GM21390 (cell line): ENCODE results near the gene SPTBN1.

Experiments
- ATAC-seq: cut with Tn5 transposase; IDR thresholded peaks from one replicate; pipeline ENCODE4 v1.9.1; 2021; ENCODE audit not compliant: unreplicated experiment

The SPTBN1 gene

DNA sequence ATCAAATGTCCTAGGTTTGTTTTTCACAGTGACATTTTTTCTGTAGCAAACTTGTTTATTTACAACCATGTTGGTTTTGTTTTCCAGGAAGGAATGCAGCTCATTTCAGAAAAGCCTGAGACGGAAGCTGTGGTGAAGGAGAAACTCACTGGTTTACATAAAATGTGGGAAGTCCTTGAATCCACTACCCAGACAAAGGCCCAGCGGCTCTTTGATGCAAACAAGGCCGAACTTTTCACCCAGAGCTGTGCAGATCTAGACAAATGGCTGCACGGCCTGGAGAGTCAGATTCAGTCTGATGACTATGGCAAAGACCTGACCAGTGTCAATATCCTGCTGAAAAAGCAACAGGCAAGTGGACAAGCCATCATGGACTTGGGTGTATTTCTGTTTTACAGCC, 188.1 kb downstream of the SPTBN1 start:
- ATAC-seq, result no peak

DNA sequence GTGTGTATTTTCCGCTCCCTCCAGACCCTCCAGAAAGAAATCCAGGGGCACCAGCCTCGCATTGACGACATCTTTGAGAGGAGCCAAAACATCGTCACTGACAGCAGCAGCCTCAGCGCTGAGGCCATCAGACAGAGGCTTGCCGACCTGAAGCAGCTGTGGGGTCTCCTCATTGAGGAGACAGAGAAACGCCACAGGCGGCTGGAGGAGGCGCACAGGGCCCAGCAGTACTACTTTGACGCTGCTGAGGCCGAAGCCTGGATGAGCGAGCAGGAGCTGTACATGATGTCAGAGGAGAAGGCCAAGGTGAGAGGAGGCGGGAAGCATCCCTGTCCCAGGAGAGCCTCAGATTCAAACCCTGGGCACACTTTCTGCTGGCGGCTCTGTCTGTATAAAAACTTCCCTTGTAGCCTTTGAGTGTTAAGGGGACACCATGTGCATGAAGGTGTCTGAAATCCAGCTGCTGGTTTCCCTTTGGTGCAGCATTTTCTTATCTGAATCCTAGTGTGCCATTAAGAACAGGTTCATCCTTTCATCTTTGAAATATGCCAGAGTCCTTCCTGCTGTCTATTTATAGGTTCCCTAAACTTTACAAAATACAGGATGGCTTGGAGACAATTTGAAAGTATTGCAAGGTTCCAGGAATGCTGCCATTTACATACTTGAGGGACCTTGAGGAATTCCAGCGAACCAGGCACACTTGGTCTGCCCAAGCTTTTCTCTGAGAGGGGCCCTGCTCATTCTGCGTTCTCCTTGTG, 190.2 kb downstream of the SPTBN1 start:
- ATAC-seq, result no peak

DNA sequence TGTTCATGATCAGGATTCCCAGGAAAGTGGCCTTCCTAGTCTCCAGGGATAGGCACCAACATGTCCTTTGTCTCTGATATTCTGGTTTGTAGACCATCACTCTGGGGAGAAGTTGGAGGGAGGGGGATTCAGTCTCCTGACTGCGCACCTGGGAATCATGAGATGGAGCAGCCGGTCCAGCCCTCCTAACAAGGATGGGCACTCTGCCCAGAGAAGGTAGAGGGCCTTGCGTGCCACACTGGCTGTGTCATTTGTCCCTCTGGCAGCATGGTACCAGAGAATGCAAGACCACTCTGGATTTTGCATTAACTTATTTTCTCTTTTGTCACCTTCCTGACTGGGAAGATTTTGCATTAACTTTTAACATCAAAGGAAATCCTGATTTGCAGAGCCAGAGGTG, 192.1 kb downstream of the SPTBN1 start:
- ATAC-seq, result no peak

DNA sequence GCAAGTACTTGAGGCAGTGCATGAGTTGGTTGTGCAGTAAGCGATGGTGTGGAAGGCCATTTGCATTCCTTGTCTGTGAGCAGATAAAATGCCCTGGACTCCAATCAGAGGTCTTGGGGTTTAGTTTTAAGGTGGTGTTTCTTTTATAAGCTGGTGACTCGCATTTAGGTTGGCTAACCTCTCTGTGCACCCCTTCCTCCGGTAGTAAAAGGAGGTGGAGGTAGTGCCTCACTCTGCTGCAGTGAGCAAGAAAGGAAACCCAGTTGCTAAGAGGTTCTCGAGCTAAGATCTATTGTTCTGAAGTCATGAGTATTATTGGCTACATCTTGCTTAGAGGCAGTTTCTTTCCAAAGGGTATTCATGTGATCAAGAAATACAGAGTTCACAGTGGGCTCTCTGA, 193.1 kb downstream of the SPTBN1 start:
- no peak for ATAC-seq

DNA sequence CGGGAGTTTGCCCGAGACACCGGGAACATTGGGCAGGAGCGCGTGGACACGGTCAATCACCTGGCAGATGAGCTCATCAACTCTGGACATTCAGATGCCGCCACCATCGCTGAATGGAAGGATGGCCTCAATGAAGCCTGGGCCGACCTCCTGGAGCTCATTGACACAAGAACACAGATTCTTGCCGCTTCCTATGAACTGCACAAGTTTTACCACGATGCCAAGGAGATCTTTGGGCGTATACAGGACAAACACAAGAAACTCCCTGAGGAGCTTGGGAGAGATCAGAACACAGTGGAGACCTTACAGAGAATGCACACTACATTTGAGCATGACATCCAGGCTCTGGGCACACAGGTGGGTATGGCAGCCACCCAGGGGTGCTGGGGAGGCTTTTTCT, 193.5 kb downstream of the SPTBN1 start:
- ATAC-seq, result no peak

DNA sequence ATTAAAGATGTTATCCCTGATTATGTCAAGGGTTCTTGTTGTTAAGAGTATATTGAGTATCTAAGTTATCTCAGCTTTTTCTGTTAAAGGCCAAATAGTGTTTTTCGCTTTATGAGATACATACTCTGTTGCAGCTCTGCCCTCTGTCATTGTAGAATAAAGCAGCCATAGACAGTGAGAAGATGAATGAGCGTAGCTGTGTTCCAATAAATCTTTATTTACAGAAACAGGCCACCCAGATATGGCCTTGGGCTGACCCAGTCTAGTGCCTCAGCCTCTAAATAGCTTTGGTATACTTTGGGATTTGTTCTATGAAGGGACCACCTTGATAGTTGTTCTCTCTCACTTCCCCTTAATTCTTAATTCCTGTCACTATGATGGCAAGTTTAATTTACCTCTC, 194.5 kb downstream of the SPTBN1 start:
- ATAC-seq, result no peak

DNA sequence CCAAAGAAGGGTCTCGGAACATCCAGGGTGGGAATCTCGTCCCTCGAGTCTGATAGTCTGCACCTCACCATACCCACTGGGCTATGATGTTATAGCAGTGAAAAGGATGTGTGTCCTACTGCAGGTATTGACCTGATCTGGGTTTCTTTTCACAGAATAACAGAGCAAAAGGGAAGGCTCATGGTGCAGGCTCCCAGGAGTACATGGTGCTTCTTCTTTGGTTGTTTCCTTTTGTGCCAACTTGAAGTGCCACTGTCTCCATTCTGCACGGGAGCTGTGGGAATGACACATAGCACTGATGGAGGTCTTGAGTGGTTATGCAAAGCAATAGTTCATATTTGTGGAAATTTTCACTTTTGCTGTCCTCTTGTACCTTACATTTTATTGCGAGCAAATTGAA, 195.2 kb downstream of the SPTBN1 start:
- ATAC-seq, result no peak

DNA sequence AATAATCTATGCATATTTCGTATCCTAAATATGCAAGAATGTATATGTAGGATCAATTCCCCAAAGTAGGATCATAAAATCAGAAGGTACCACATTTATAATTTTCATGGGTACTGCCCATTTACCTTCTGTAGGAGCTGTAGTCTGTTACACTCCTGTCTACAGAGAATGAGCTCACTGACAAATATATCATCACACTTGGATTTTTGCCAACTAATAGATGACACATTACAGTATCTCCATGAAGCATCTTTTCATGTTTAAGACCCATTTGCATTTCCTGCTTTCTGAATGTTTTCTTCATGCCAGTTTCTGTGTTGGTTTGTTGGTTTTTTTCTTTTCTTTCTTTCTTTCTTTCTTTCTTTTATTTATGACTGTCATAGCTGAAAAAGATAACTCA, 196.4 kb downstream of the SPTBN1 start:
- ATAC-seq, result peak; percentile 89

DNA sequence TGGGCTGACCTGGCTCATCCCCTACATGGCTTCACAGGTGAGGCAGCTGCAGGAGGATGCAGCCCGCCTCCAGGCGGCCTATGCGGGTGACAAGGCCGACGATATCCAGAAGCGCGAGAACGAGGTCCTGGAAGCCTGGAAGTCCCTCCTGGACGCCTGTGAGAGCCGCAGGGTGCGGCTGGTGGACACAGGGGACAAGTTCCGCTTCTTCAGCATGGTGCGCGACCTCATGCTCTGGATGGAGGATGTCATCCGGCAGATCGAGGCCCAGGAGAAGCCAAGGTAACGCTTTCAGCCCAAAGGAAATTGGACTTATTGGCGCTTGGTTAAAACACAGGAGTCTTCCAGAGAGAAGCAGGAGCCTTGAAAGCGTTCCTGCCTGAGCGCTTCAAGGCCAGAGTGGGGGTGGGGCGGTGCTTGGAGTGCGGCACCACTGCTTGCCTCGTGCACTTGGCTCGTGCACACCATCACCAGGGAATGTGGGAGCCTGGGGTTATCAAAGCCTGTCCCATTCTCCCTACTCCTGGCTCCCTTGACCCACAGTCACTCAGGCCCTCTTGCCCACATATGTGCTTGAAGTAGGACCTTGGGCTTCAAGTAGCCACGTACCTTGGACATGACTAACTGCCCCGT, 197.6 kb downstream of the SPTBN1 start:
- no peak for ATAC-seq

DNA sequence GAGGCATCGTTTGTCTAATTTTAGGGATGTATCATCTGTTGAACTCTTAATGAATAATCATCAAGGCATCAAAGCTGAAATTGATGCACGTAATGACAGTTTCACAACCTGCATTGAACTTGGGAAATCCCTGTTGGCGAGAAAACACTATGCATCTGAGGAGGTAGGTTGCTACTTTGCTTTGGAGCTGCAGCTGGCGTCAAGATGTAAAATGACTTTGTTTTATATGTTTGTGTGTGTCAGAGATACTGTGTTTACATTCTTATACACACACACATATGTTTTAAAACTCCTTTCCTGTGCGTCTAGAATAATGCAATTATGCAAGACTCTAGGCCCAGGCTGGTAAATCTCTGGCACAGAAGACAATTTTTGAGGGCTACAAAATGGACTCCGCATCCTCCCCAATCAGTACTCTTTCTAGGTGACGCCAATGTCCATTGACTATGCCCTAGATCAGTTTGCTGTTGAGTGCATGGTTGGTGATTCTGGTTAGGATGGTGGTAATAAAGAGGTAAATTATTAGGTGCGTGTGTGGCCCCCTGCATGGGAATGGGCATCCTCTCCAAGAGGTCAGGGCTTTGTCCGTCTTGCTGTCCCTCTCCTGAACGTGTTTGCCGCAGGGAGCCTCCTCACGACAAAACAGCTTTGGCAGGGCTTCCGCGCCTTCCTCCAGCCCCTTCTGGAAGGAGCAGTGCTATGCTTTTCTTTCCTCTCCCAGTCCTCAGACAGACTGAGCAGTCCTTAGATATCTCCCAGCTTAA, 199.1 kb downstream of the SPTBN1 start:
- ATAC-seq, result no peak

DNA sequence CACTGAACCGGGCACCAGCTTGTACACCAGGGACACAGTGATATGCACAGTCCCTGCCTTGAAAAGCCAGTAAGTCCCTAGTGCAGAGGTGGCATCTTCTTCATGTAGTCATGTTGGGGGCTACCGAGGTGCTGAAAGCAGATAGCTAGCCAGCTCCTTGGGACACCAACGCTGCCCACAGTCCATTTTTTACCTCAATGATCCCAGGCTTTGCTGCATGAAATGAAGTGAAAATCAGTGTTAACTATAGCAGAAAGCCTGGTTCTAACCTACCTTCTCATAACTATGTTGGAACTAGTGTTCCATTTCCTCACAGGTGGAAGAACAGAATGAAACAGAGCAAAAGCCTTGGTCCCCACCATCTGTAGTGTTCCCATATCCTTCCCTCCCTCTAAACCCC, 200.7 kb downstream of the SPTBN1 start:
- no peak for ATAC-seq

DNA sequence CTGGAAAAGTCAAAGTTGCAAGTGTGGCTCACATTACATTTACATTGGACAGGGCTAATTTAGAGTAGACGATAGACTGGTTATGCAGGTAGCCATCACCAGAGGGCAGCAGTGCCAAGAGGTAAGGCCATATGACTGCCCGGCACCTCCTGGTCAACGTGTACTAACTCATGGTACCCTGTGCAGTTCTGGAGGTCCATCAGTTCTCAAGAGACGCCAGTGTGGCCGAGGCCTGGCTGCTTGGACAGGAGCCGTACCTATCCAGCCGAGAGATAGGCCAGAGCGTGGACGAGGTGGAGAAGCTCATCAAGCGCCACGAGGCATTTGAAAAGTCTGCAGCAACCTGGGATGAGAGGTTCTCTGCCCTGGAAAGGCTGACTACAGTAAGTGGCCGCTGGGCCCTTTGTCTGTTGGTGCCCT, 201.5 kb downstream of the SPTBN1 start:
- ATAC-seq, result no peak

DNA sequence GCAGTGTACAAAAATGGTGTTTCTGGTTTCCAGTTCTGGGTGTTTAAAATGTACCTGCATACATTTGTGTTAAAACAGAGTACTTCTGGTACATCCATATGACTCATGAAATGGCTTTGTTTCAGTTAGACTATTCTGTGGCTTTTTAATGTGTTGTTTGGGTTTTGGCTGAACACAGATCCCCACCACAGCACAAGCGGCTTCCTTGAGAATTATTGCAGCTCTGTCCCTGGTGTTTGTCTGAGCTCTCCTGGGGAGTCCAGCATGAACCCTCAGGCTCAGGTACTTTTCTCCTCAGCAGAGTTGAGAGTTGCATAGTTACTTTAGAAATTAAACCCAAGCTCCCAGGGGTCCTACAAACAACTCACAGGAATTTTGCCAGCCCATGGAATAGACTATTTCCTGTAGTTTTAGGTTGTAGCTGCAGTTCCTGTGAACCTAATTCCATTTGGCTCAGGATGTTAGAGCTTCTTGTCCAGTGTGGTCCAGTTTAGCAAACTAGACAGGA, 202.5 kb downstream of the SPTBN1 start:
- ATAC-seq, result no peak

DNA sequence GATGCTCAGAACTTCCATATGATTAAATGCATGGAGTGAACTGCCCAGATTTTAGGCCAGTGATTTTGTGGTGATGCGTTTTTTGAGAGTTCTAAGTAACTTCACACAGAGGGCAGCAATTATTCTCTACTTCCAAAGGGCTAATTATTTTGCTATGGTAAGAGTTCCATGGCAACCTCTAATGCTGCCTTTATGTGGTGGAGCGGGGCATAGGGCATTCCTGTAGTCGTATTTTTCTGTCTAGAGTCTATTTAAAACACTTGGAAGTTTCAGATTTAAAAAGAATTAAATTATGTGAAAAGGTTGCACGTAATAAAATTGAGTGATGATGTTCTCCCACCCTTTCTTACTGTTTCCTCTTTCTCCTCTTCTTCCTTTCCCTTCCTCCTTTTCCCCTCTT, 203.4 kb downstream of the SPTBN1 start:
- no peak for ATAC-seq

DNA sequence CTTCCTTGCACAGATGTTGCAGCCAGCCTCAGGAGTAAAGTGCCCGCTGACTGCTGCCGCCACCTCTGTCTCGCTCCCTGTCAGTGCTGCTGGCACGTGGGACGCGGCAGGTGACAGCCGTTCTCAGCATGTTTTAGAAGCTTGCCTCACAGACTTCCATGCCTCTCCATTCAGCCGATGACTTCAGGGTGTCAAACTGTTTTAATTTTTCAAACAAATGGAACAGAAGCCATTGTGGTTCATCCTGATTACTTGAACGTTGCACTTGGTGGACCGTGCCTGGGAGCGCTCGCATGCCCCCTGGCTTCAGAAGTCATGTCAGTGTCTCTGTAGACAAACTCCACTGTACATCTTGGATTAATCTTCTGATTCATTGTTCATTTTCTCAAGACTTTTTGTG, 204.6 kb downstream of the SPTBN1 start:
- ATAC-seq, result no peak

DNA sequence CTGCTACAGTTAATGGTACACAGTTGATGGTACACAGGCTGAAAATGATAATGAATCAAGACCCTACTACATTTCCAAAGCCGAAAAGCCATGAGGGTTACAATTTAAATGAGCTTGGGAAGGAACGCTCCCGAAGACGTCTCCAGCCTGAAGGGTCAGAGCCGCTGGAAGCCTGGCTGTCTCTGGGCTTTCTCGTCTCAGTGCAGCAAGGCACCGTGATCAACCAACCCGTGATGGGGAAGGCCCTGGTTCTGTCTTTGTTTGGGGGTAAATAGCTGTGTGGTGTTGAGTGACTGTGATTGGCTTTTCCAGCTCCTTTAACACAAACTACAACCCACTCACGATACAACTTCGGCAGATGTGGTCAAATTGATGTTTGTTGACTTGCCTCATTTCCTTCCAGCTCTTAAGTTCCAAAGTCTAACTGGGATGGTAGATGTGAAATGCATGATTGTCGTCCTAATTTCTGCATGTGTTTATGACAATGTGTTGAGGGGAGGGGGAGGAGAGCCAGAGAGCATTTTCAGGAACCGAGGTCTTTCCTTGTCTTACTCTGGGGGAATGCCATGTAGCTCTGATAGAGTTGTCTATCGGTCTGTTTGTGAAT, 207.4 kb downstream of the SPTBN1 start:
- ATAC-seq, result no peak

DNA sequence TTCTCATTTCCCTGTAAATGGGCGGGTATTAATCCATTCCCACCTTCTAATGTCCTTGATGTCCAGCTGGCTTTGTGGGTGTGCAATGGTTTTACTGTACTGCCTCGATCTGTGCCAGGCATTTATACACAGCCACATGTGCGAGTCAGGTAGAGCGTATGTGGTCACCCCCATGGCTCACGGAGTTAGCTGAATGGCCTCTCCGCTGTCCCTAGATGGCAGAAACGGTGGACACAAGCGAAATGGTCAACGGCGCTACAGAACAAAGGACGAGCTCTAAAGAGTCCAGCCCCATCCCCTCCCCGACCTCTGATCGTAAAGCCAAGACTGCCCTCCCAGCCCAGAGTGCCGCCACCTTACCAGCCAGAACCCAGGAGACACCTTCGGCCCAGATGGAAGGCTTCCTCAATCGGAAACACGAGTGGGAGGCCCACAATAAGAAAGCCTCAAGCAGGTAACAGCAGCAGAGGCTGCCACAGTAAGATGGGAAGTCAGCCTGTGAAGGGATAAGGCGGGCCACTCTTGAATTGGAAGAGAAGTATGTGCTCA, 208.2 kb downstream of the SPTBN1 start:
- no peak for ATAC-seq

DNA sequence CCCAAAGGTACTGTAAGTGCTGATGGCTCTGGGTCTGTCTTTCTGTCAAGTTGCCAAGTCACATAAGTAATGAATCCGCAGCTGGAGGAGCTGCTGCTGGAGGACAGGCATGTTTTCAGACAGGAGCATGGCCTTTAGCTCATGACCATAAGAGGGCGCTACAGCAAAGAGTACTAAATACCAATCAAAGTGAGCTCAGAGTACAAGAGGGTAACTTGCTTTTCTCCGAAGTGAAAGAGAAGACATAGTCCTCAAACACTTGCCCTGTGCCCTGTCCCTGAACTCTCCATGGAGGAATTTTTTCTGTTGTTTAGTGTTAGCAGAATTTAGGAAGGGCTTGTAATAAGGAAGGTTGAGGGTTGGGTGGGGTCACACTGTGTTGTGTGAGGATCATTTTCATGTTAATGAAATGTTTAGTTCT, 209.3 kb downstream of the SPTBN1 start:
- no peak for ATAC-seq

DNA sequence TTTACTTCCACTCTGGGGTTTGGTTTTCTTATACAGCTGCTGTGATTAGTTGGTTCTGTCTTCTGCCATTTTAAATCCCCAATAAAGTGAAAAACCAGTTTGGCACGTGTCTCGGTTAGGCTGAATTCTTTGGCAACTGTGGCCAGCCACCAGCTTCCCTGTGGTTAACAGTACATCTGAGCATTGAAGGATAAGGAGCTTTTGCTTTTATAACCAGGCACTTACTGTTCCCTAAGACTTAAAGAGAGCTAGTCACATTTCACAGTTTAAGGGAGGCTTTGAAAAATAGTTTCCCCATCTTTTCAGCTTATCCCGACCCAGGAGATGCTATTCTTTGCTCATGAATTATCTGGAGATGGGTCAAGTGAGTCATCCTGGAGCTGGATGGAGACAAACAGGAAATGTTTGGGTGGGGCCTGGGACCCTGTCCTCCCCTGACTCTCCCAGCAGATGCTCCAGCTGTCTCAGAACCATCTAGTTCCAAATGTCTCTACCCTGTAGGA, 210.1 kb downstream of the SPTBN1 start:
- no peak for ATAC-seq

DNA sequence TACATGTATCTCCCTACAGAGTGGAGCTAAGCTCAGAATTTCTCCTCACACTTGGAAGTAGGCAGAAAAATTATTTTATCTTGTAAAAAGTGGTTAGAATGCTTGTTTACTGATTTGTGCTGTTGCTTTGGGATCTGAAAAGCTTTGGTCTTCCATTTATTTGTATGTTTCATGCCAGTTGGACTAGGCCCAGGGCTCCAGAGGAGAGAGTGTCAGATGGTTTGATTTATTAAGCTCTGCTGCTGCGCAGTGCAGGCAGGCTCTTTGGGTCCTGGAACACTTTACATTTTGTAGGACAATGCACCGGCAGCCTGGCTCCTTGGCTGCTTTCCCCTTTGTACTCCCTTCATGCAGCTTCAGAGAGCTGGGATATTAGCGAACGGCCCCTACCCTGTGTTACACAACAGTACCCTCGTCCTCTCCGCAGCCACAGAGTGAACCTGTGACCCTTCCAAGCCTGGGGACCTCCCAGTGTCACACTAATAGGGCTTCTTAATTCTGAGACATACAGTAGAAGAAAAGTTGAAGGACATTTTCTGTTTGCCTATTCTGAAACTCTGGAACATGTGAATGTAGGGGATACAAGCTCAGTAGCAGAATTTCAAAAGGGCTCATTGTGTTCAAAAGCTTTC, 210.6 kb downstream of the SPTBN1 start:
- ATAC-seq, result no peak

DNA sequence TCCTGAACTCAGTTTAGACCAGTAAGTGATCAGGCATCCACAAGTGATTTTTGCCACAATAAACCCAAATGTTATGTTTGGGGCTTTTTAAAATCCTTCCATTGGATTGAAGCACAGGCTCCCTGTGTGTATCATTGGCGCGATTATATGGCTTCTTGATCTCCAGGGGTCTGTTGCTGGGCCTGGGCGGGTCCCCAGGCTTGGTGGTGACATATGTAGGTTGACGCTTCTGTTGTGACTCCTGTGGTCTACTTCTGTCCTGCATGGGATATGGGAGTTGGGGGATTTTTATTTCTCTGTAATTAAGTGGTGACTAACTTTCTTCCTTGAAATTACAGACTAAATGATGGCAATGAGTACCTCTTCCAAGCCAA, 211.1 kb downstream of the SPTBN1 start:
- ATAC-seq, result no peak
